GM18519 (cell line): ENCODE measurements around the gene UTS2R.
"Not testable (repeated sequence)": the region's sequence is repeated elsewhere in the genome, so short reads cannot be mapped to it uniquely, and the experiment has no call there.

Experiments used
- ATAC-seq: cut with Tn5 transposase; IDR thresholded peaks from one replicate; pipeline ENCODE4 v1.9.1; 2021; ENCODE audit warnings: mild to moderate bottlenecking, moderate library complexity; ENCODE audit not compliant: unreplicated experiment, low FRiP score

Gene UTS2R

DNA sequence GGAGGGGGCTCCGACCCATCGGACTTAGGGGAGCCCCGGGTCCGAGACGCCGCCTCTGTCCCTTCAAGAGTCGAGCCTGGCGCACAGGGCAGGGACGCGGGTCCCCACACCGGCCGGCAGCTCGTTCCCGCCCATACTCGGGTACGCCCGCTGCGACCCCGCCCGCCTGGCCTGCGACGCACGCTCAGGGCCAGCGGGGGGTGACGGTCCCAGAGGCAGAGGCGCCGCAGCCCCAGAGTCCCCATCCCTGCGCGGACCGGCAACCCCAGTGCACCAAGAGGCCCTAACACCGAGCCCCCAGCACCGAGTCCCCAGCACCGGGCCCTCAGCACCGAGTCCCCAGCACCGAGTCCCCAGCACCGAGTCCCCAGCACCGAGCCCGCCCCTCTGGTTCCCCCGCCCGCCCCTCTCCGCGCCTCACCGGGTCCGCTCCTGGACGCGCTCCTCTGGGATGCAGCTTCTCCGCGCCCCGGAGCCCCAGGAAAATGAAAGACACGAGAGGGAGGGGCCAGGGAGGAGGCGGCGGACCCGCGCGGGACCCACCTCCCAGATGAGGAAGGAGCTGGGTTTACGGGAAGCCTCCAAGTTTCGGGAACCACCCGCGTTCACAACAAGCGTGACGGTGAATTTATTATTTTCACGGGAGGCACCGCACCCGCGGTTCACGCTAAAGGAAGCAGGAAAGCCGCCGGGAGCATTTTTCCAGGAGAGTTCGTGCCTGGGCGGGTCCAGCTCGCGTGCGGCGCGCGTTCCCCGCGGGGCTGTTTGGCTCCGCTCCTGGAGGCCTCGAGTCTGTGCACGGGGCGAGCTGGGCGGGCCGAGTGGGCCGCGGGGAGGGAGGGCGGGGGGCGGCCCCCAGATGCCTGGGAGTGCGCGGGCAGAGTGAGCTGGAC, 38.0 kb upstream of the UTS2R start, which contains the start of gene SECTM1:
TSS of gene SECTM1 (minus strand) at position 488 of the 893 bp plus-strand sequence. CDS start 6,526 bp downstream, outside the sequence.
- no peak for ATAC-seq

DNA sequence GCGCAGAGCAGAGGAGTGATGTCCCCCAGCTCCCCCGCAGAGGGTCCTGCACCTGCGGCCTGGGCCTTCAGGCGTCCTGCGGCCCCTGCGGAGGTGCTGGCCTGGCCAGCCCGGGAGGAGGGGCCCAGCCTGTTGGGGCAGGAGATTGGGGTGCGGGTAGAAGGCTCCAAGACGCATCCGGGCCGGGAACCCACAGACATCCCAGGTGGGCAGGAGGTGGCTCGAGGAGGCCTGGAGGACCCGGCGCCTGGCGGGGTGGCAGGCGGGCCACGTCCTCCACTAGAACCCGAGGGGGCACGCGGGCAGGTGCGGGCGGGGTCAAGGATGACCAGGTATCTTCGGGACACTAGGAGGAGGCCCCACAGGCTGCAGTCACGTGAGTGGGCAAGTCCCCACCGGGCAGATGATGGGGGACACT, 37.4 kb upstream of the UTS2R start:
- ATAC-seq, result no peak

DNA sequence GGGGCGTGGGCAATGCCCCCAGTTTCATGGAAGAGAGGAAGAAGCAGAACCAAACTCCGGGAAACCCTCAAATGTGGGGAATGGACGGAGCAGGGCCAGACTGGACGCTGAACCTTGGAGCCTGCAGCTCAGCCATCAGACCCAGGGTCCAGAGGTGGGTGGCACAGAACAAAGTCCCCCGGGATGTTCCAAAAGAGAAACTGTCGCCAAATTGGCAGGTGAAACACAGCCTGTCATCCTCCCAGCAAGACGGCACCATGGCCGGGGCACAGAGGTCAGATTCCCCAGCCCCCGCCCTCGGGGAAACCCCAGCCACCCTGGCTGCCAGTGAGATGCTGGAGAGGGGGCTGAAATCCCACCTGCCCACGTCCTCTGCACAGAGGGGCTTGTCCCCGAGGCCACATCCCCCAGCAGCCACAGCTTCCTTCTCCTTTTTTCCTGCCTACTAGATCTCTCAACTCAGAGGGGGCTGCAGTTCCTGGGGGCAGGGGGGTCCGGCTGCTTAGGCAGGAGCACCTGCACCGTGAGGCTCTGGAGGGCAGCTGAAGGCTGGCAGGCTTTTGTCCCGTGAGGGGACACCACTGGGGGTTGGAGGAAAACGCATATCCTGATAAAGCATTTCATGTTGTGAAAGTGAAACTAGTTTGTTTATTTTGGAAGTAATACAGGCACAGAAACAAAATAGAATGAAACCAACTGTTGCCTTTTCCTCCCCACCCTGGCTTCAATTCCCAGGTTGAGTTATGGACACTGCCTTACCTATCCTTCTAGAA, 36.8 kb upstream of the UTS2R start:
- no peak for ATAC-seq

DNA sequence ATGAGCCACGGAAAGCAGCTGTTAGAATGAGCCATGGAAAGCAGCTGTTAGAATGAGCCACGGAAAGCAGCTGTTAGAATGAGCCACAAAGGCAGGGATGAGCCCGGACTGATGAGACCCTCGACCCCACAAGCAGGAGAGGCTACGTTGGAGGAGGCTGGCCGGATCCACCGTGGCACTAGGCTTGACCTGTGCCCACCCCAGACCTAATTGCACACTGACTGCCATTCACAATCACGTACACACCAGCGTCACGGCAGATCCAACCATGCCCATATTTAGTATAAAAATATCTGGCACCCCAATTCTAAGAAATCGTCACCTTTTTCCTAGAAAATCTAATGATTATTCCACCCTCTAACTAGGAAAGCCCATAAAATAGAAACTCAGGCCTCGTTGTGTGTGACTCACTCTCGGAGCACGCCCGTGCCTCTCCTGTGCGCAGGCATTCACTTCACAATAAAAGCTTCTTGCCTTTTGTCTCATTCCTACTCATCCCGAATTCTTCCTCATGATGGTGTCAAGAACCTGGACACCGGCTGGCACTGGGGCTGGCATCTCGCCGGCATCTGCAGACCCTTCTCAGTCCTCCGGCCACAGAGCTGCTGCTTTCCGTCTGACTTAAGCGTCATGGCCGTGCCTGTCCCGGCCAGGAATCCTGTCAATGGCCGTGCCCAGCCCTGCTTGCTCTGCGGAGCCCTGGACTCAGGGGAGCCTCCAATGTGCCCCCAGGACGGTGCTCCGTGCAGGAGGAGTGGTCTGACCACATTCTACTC, 32.5 kb upstream of the UTS2R start:
- ATAC-seq, result no peak

DNA sequence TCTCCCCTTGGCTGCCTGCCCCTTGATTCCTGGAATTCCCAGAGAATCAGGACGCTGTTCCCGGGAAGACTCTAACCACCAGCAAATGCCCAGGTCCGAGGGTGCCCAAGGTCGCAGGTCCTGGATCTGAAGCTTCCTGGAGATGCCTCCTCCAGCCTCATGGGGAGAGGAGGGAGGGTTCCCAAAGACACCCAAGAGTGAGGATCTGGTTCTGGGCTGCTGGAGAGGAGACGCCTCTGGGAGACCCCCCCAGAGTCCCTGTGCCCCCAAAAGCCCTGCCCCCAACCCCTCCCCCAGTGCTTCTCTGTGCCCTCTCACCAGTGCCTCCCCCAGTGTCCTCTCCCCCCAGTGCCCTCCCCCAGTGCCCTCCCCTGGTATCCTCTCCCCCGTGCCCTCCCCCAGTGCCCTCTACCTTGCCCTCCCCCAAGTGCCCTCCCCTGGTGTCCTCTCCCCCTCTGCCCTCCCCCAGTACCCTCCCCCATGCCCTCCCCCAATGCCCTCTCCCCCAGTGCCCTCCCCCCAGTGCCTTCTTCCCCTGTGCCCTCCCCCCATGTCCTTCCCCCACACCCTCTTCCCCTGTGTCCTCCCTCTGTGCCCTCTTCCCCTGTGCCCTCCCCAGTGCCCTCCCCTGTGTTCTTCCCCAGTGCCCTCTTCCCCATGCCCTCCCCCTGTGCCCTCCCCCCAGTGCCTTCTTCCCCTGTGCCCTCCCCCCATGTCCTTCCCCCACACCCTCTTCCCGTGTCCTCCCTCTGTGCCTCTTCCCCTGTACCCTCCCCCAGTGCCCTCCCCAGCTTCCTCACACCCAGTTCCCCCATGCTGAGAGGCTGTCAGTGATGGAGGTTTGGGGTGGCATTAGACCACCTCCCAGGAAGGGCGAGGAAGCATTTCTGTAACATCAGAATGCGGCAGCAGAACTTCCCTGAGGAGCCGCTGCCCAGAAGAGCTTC, 31.7 kb upstream of the UTS2R start:
- ATAC-seq, result no peak

DNA sequence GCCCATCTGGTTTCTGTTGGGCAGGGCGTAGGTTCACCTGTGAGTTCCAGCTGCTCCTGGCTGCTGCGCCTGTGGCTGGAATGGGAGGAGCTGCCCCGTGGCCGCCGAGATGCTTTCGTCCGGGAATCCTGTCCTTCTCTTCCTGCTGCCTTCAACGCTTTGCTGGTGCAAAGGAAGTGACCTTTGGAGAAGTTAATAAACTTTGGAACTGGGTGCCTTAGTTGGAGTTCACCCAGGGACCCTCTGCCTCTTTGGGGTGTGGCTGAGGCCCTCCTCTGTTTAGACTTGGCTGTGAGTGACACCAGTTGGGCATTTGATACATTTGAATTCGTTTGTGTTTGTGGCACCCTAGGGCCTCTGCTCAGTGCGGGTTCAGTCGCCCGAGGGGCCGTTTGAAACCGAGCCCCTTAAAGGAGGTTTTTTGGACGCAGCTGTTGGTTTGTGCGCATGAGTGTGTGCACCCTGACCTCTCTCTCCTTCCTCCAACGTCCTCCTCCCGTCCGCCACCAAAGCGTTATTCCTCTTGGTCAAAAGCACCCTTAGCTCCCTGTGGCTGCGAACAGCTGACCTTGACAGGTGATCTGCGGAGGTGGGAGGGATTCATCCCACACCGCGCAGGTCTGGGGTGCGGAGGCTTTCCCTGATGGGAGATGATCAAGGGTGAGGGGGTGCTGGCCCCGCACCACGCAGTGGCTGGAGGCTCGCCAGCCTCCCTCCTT, 29.0 kb upstream of the UTS2R start:
- ATAC-seq, result no peak

DNA sequence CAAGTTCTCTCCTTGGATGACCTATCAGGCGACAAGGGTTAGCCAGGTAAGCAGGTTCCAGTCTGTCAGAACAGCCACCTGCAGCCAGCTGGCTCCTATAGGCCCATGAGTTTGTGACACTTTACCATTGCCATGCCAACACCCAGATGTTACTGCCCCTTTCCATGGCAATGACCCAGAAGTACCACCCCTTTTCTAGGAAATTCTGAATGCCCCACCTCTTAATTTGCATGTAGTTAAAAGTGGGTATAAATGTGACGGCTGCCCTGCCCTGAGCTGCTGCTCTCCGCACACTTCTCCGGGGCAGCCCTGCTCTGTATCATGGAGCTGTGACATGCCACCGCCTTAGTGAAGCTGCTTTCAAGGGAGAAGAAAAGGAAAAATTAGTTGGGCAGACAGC, 28.0 kb upstream of the UTS2R start:
- no peak for ATAC-seq

DNA sequence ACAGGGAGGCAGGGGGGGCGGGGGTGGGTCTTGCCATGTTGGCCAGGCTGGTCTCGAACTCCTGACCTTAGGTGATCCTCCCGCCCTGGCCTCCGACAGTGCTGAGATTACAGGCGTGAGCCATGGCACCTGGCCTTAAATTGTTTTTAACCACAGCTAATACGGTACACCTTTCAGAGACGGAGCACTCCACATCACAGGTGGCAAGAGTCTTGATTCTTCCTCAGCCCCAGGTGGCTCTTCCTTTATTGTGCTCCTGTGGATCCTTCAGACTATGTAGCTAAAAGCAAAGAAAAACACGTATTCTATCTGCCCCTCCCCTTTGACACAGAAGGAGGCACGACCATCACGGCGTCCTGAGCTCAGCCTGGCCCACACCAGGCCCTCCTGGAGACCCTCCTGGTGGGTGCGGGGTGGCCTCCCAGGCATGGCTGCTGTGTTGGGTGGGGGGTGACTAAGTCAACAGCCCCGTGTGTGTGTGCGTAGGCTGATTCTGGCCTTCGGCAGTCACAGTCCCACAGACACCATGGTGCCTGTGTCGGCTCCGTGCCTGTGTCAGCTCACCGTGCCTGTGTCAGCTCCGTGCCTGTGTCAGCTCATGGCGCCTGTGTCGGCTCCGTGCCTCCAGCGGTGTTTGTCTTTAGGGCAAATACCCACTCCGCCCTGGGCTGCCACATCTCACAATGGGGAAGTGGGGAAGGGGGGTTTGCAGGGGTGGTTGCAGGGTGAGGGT, 27.2 kb upstream of the UTS2R start:
- no peak for ATAC-seq

DNA sequence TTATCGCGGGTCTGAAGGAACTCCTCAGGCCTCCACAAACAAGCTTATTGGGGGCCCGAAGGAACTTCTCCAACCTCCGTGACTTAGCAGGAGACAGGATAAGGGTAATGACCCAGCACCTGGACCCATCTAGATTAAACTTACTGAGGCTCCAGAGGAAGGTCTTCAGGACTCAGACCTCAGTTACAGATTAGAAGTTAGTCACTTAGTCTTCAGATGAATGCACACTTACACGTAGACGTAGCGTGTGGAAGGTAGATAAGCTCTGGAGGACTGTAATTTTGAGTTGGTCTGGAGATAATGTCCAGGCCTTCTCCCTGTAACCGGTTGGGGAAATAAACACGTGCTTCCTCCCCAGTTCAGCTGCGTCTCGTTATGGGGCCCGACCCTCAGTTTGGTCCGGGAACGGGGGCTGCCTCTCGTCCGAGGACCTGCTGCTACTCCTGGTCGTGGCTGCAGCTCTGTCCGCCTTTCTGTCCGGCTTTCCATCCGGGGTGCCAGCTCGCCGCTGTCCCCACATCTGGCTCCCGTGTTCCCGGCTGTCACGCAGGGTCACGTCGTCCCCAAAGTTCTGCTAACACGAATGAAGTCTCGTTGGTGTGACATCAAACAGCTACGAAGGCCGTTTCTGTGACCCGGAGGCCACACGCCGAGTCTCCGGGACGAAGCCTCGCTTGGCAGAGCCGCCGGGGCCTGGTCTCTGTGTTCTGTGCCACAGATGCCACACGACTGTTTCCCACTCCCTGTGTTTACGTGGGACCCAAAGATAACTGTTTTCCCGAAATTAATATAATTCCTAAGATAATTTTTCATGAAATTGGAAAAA, 26.2 kb upstream of the UTS2R start:
- ATAC-seq, result no peak

DNA sequence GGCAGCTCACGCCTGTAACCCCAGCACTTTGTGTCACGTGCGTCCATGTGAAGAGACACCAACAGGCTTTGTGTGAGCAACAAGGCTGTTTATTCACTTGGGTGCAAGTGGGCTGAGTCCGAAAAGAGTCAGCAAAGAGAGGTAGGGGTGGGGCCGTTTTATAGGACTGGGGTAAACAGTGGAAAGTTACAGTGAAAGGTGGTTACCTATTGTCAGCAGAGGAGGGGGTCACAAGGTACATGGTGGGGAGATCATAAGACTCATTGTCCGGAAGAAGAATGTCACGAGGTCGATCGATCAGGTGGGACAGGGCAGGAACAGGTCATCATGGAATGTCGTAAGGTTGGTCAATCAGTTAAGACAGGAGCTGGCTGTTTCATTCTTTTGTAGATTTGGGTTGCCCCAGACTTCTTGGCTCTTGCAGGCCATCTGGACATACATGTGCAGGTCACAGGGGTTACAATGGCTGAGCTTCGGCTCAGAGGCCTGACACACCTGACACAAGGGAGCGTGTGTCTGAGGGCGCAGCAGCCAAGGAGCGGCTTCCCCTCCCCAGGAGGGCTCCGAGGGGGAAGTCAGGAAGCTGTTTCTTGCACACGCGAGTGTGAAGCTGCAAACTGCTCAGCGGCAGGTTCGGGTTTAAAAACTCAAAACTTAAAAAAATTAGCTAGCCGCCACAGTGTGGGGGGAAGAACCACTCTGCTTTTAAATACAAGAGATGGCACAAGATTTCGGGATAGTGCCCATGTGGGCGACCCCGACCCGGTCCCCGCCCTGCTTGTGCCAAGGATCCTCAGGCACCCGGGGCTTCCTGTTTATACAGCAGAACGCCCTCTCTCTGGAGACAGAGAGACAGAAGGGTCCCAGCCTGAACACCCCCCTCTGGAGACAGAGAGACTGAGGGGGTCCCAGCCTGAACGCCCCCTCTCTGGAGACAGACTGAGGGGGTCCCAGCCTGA, 24.9 kb upstream of the UTS2R start:
- no peak for ATAC-seq

DNA sequence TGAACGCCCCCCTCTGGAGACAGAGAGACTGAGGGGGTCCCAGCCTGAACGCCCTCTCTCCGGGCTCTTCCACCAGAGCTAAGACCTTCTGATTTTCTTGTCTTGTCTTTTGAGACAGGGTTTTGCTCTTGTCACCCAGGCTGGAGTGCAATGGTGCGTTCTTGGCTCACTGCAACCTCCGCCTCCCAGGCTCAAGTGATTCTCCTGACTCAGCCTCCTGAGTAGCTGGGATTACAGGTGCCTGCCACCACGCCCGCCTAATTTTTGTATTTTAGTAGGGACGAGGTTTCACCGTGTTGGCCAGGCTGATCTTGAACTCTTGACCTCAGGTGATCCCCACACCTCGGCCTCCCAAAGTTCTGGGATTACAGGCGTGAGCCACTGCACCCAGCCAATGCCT, 23.6 kb upstream of the UTS2R start:
- not testable (repeated sequence) for ATAC-seq

DNA sequence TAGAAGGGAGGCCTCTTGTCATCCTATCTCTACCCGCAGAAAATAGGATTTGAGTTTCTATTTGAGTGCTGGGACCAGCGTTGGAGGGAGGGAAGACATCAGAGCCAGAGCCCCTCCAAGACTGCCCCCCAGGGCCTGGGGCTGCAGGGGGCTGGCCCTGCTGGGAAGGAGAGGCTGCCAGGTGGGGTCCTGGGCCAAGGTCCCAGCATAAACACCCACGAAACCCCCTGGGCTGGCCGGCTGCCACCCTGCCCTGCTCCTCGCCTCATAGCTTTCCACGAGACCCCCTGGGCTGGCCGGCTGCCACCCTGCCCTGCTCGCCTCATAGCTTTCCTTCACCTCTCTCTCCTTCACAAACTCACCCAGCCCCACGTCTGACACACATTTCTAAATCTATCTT, 23.1 kb upstream of the UTS2R start:
- ATAC-seq, result no peak

DNA sequence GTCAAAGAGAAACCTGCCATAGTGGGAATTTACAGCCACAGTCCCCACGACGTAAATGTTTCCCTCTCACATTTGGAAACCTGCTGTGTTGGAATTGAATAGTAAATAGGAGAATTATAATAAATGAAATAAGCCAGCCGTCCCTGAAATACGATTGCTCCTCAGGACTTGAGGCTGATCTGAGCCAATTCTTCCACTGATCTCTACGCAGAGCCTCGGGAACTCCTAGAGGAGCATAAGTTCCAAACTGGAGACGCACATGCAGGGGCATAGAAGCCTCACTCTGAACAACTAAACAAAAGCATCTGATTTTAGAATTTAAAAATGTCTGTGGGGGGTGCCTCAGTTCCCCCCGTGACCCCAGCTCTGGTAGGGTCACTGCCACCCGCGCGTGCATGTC, 22.7 kb upstream of the UTS2R start:
- no peak for ATAC-seq

DNA sequence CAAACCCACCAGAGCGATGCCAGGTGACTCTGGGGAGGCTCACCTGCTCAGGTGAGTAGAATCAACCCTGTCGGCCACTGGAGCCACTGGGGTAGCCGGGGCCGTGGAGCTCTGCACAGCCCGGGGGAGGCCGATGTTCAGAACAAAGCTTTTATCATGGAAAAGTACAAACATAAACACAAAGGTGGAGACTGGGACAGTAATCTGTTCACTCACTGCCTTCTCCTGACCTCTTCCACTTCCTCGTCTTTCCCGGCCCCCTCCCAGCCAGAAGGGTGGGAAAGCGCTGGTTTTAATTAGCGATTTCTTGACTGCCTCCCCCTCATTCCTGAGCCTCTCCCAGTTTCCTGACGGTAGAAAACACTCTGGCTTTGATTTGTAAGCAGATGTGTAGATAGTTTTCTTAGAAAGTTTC, 22.3 kb upstream of the UTS2R start:
- ATAC-seq, result no peak

DNA sequence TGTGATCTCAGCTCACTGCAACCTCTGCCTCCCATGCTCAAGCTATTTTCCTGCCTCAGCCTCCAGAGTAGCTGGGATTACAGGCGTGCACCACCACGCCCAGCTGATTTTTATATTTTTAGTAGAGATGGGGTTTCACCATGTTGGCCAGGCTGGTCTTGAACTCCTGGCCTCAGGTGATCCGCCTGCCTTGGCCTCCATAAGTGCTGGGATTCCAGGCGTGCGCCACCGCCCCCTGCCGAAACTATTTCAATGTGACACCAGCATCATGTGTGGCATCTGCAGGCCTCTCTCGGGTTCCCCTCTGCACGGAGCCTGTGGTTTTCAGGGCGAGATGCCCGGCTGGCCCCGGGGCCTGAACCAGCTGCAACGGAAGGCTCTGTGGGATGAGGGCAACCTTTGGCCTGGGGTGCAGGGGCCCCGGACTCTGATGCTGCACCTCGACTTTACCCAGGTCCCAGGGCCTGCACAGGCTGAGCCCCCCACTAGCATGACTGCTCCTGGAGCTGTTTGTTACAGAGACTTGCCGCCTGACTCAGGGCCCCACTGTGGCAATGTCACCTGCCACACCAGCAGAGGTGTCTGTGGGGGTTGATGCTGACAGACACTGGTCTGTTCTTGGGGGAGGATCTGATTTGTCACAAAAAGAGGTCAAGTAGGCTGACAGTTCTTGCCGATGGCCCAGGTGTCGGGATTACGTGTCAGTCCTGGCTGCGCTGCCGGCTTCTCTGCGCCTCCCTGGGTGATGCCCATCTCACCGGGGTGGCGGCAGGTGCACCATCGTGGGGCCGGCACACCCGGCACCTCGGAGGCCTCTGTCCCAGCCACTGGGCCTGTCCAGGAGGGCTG, 21.2 kb upstream of the UTS2R start:
- ATAC-seq, result no peak
